ENCODE results near the gene SPOPL.

GRCh38 chr2:138610201-138610953 lies 108.8 kb downstream of the SPOPL start:
- TF ChIP-seq CTCF (conservative IDR thresholded peaks at IDR 0.05; ENCODE audit: low read depth, low read length), result no peak
- TF ChIP-seq EZH2 (IDR thresholded peaks at IDR 0.05; ENCODE audit: borderline replicate concordance, low read depth, low read length, poor library complexity, severe bottlenecking), result no peak
